ENCODE measurements around the gene SHANK2. TPM values are rescaled to one million over a fixed set of nuclear protein-coding genes. Genes with fewer than 3 reads are reported as not detected.

The SHANK2 gene
- polyA plus RNA-seq, 1 donor from 2014 or later, result 13.6 TPM

- Histone ChIP-seq H3K9me2 (ENCODE audit: insufficient read depth, low read length) (no peaks in the 10 kb centered on the region), H4K20me1 (ENCODE audit: insufficient read depth) (no peaks in the 10 kb centered on the region), H2AFZ (ENCODE audit: low read depth, low read length) (no peak overlapping the region), H3K9me3 (ENCODE audit: low read length) (no peaks in the 10 kb centered on the region), H3K4me3 (ENCODE audit: low read length) (no peak overlapping the region), H3K9ac (ENCODE audit: low read length) (no peak overlapping the region), H3K79me2 (replicated peaks; ENCODE audit: insufficient read depth, low read length) (no peaks in the 10 kb centered on the region), H3K27ac (ENCODE audit: low read length) (no peak overlapping the region), H3K4me2 (ENCODE audit: low read length) (no peak overlapping the region), H3F3A (ENCODE audit: insufficient read depth, low read length, poor library complexity, severe bottlenecking) (no peaks in the 10 kb centered on the region), H3K27me3 (ENCODE audit: insufficient read depth, low read depth, low read length) (peaks cover 56% of the 10 kb centered on the region), H3K36me3 (ENCODE audit: insufficient read depth, low read length) (no peaks in the 10 kb centered on the region)
- no peak for TF ChIP-seq REST (IDR thresholded peaks at IDR 0.05; ENCODE audit: borderline replicate concordance)
- no peak for TF ChIP-seq EZH2 (IDR thresholded peaks at IDR 0.05; ENCODE audit: borderline replicate concordance, insufficient read depth, low read length, poor library complexity, severe bottlenecking)
- TF ChIP-seq, protein P1, sequence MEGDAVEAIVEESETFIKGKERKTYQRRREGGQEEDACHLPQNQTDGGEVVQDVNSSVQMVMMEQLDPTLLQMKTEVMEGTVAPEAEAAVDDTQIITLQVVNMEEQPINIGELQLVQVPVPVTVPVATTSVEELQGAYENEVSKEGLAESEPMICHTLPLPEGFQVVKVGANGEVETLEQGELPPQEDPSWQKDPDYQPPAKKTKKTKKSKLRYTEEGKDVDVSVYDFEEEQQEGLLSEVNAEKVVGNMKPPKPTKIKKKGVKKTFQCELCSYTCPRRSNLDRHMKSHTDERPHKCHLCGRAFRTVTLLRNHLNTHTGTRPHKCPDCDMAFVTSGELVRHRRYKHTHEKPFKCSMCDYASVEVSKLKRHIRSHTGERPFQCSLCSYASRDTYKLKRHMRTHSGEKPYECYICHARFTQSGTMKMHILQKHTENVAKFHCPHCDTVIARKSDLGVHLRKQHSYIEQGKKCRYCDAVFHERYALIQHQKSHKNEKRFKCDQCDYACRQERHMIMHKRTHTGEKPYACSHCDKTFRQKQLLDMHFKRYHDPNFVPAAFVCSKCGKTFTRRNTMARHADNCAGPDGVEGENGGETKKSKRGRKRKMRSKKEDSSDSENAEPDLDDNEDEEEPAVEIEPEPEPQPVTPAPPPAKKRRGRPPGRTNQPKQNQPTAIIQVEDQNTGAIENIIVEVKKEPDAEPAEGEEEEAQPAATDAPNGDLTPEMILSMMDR (IDR thresholded peaks at IDR 0.05; ENCODE audit: poor library complexity, severe bottlenecking), result no peak
- TF ChIP-seq RAD21 (conservative IDR thresholded peaks at IDR 0.05), result no peak
- TF ChIP-seq POLR2AphosphoS5 (IDR thresholded peaks at IDR 0.05), result no peak
- no peak for TF ChIP-seq MXI1 (conservative IDR thresholded peaks at IDR 0.05; ENCODE audit: poor library complexity, severe bottlenecking)
- no peak for TF ChIP-seq EP300 (conservative IDR thresholded peaks at IDR 0.05; ENCODE audit: poor library complexity, severe bottlenecking)
- no peak for TF ChIP-seq TAF1 (IDR thresholded peaks at IDR 0.05; ENCODE audit: low read depth)
- TF ChIP-seq SMC3 (conservative IDR thresholded peaks at IDR 0.05; ENCODE audit: poor library complexity), result no peak
Measured at GRCh38 chr11:71249301-71249700, 3.1 kb downstream of the SHANK2 start.

DNA sequence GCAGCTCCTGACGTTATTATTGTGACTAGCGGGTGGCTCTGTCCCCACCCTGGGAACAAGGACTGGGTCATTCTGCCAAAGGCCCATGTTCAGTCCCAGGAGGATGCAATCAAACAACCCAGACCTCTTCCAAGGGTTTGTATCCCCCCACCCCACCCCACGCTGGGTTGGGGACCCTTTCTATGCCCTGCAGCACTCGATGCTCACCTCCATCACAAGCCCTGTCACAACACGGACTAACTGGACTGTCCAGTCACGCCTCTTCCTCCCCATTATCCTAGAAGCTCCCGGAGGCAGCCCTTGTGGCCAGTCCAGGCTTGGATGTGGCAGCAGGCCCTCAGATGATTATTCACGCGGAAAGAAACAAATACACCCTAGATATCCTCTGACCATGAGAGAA, 3.7 kb downstream of the SHANK2 start:
- Histone ChIP-seq H3K4me2 (ENCODE audit: low read length) (no peak overlapping the region), H4K20me1 (ENCODE audit: insufficient read depth) (no peaks in the 10 kb centered on the region), H2AFZ (ENCODE audit: low read depth, low read length) (no peak overlapping the region), H3K27ac (ENCODE audit: low read length) (no peak overlapping the region), H3F3A (ENCODE audit: insufficient read depth, low read length, poor library complexity, severe bottlenecking) (no peaks in the 10 kb centered on the region), H3K4me3 (ENCODE audit: low read length) (no peak overlapping the region), H3K9me3 (ENCODE audit: low read length) (no peaks in the 10 kb centered on the region), H3K79me2 (replicated peaks; ENCODE audit: insufficient read depth, low read length) (no peaks in the 10 kb centered on the region), H3K9ac (ENCODE audit: low read length) (no peak overlapping the region), H3K36me3 (ENCODE audit: insufficient read depth, low read length) (no peaks in the 10 kb centered on the region), H3K9me2 (ENCODE audit: insufficient read depth, low read length) (no peaks in the 10 kb centered on the region), H3K27me3 (ENCODE audit: insufficient read depth, low read depth, low read length) (peaks cover 50% of the 10 kb centered on the region)
- TF ChIP-seq TAF1 (IDR thresholded peaks at IDR 0.05; ENCODE audit: low read depth), result no peak
- no peak for TF ChIP-seq POLR2AphosphoS5 (IDR thresholded peaks at IDR 0.05)
- no peak for TF ChIP-seq EP300 (conservative IDR thresholded peaks at IDR 0.05; ENCODE audit: poor library complexity, severe bottlenecking)
- no peak for TF ChIP-seq REST (IDR thresholded peaks at IDR 0.05; ENCODE audit: borderline replicate concordance)
- TF ChIP-seq RAD21 (conservative IDR thresholded peaks at IDR 0.05), result no peak
- no peak for TF ChIP-seq SMC3 (conservative IDR thresholded peaks at IDR 0.05; ENCODE audit: poor library complexity)
